ENCODE measurements around the gene NUP93.

NUP93 gene

DNA sequence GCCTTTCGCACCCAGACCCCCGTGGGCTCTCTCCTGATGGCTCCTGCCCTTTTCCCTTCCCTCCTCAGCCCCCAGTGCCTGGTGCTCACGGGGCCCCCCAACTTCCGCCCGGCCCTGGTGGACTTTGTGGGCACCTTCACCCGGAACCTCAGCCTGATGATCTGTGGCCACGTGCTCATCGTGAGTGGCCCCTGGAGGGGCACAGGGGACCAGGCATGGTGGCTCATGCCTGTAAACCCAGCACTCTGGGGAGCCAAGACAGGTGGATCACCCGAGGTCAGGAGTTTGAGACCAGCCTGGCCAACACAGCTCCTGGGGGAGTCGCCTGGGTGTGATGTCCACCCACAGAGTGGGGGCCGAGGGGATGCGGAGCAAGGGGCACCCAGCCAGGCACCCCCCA lies 156.4 kb downstream of the NUP93 start:
- no peak for DNase-seq (ENCODE audit: low read depth in 2 of 2, low spot score in 1 of 2)

- DNase-seq (ENCODE audit: low read depth in 2 of 2, low spot score in 1 of 2) = no peak
These were observed 156.9 kb downstream of the NUP93 start for GRCh38 chr16:56886826-56887225.

DNA sequence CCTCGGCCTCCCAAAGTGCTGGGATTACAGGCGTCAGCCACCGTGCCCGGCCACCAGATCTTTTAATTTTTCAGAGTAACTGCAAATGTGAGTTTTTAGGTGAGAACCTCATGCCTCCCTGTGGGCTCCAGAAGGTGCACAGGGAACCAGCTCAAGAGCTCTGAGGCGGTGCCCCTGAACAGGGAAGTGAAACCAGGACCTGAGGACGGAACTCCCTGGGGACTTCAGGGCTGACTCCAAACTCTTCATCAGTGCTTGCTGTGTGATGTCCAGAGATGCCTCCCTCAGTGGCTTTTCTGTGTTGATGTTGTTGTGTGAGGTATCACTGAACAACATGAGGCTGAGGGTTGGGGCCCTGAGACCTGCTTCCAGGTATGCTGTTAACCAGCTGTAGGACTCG lies 158.9 kb downstream of the NUP93 start:
- DNase-seq (ENCODE audit: low read depth in 2 of 2, low spot score in 1 of 2) = no peak

GRCh38 chr16:56889206-56889605 lies 159.3 kb downstream of the NUP93 start:
- no peak for DNase-seq (ENCODE audit: low read depth in 2 of 2, low spot score in 1 of 2)

- no peak for DNase-seq (ENCODE audit: low read depth in 2 of 2, low spot score in 1 of 2)
These were observed 161.8 kb downstream of the NUP93 start for GRCh38 chr16:56891685-56892084.

DNA sequence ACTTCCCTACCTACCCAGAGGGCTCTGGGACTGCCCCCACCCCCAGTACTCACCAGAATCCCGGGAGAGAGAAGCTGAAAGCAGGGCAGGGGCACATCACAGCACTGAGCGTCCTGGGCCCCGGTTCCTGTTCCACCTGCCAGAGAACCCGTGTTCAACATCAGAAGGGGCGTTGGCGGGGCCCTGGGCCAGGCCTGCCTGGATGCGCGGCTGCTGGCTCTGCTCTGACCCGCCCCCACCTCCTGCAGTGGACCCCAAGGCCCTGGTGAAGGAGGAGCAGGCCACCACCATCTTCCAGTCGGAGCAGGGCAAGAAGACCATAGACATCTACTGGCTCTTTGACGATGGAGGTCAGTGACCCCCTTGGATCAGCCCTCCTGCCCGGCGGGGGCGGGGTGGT lies 162.8 kb downstream of the NUP93 start:
- DNase-seq (ENCODE audit: low read depth in 2 of 2, low spot score in 1 of 2) = no peak

DNA sequence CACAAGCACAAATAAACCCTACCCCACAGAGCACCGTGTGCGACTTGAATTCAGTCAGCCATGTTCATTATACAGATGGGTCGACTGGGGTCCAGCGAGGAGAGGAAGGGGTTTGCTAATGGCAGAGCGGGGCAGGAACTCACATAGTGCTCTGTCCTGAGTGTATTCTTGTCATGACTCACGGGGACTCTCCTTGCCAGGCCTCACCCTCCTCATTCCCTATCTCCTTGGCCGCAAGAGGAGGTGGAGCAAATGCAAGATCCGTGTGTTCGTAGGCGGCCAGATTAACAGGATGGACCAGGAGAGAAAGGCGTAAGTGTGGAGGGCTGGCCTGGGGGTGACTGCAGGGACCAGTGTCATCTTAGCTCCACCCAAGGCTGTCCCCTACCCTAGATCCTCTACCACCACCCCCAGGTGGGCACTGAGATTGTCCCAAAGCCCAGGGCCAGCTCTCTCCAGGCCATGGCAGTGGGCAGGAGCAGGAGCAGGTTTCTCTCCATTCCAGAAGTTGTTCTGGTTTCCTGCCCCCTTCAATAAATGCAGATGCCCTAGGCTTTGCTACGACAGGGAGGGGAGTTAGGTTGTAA lies 164.5 kb downstream of the NUP93 start:
- no peak for DNase-seq (ENCODE audit: low read depth in 2 of 2, low spot score in 1 of 2)

DNA sequence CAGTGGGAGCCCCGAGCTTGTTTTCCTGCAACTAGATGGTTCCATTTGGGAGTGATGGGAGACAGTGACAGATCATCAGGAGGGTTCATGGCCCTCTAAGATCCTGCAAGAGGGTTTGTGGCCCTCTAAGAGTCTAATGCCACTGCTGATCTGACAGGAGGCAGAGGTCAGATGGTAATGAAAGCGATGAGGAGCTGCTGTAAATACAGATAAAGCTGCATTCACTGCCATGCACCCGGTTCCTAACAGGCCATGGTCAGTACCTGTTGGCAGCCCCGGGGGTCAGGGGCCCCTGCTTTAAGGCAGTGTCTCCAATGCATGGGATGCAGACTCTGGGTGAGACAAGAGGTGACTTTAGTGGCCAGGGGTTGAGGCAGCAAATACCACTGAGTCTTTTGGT lies 165.9 kb downstream of the NUP93 start:
- DNase-seq (ENCODE audit: low read depth in 2 of 2, low spot score in 1 of 2) = no peak

DNA sequence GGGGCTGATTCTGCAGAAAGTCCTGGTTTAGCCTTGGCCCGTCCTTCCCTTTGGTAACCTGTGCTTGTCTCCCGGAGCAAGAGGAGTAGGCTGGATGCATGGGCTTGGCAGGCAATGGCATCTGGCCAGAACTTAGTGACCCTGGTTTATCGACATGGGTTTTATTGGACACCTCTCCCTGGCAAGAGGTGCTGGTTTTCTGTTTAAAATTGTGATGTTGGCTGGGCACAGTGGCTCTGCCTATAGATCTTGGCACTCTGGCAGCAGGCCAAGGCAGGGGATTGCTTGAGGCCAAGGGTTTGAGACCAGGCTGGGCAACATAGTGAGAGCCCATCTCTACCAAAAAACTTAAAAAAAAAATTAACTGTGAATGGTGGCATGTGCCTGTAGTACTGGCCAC lies 166.3 kb downstream of the NUP93 start:
- DNase-seq (ENCODE audit: low read depth in 2 of 2, low spot score in 1 of 2) = no peak

DNA sequence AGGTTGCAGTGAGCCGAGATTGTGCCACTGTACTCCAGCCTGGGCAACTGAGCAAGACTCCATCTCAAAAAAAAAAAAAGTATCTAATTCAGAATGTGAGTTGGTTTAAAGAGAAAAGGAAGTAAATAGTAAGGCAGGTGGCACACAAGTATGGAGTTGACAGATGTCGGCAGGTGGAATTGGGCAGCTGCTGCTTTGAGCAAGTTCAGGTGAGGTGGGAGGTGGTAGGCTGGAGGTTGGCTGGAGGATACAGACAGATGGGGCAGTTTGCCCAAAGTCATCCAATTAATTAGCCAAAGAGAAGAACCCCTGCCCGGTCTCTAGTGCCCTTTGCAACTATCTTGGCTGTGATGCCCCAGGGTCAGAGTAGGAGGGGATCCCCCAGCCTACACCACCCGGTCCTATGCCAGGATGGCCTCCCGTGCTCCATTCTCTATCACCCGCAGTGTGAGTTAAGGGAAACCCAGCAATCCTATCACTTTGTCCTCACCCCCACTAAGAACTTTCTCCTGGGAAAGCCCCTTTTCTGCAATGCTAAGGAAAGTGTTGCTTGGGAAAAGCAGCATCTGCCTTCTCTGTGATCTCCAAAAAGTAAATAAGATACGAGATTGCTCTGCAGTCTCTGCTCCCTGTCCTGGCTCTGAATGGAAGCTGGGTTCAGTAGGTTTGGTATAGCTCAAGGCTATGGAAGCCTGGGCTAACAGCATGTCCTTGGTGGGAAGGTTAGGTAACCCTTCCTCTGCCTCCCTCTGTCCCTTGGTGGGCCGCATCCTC lies 167.3 kb downstream of the NUP93 start:
- DNase-seq (ENCODE audit: low read depth in 2 of 2, low spot score in 1 of 2) = no peak

- no peak for DNase-seq (ENCODE audit: low read depth in 2 of 2, low spot score in 1 of 2)
These were observed 168.9 kb downstream of the NUP93 start for GRCh38 chr16:56898847-56899246.

All from stimulated activated CD8-positive, alpha-beta memory T cell treated with anti-CD3 and anti-CD28 coated beads, Interleukin-4, amount 100 ng/mL, for 1 hour (primary cell).